MG63 (cell line): ENCODE measurements around the gene SKIDA1. TPM values are rescaled to one million over a fixed set of nuclear protein-coding genes. Genes with fewer than 3 reads are reported as not detected.

Experiments
- DNase-seq: peaks from one replicate; pipeline ENCODE4 v3.0.0-alpha.2; 2020
- H3K27me3 ChIP-seq: fragments of 250-450 bp; sonication (Bioruptor Pico); 2 replicates; pipeline ENCODE4 v1.5.1; 2020; ENCODE audit warnings: mild to moderate bottlenecking, moderate library complexity
- H3K36me3 ChIP-seq: fragments of 250-450 bp; sonication (Bioruptor Pico); 2 replicates; pipeline ENCODE4 v1.5.1; 2020; ENCODE audit warnings: mild to moderate bottlenecking, moderate library complexity
- H3K4me3 ChIP-seq: fragments of 250-450 bp; sonication (Bioruptor Pico); 2 replicates; pipeline ENCODE4 v1.5.1; 2020; ENCODE audit warnings: mild to moderate bottlenecking, moderate library complexity
- H3K9me3 ChIP-seq: fragments of 250-450 bp; sonication (Bioruptor Pico); 2 replicates; pipeline ENCODE4 v1.5.1; 2020; ENCODE audit warnings: mild to moderate bottlenecking, moderate library complexity
- total RNA-seq: library from RNA; depleted of rRNA; stranded (reverse); fragments of >200 nt; shearing (Covaris generic); gene quantifications from 2 replicates; pipeline ENCODE4 v1.2.3, GENCODE V29; 2014; ENCODE audit warnings: low replicate concordance

SKIDA1 gene
- total RNA-seq, 1 experiment from 2014 or later, result 2.0 TPM

DNA sequence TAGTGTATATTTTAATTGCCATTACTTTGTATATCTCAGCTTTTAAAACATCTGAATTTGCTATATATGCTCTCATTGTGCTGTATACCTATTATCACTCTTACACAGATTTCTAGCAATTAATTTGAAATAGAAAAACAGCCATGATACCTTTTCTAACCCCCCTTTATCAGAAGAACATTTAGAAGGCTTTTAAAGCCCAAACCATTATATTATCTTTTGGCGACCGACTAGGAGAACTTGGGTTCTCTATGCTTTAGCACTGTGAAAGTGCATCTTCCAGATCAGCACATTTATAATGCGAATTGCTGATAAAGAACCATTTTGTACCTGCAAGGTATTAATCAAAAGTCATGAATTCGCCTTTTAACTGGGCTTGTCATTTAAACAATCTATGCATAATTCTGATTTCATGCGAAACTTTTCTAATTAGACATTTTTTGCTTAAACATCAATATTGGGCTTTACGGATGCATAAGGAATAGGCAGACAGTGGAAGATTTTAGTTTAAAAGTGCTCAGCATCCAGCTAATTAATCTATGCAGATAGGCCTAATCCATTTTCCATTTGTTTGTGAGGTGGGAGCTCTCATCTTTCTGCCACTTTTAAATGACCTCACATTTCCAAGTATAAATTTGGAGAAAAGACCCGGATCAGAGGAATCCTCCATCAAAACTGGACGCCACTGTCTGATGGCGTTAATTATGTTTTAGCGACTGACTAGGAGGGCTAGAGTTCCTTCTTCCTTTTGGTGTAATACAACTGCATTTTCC lies 7.4 kb upstream of the SKIDA1 start:
- H3K27me3 ChIP-seq, result no peaks in the 10 kb centered on the region
- H3K36me3 ChIP-seq, result peaks cover 25% of the 10 kb centered on the region
- DNase-seq, result no peak
- no peaks in the 10 kb centered on the region for H3K9me3 ChIP-seq
- H3K4me3 ChIP-seq, result peak overlapping the region; percentile 58

DNA sequence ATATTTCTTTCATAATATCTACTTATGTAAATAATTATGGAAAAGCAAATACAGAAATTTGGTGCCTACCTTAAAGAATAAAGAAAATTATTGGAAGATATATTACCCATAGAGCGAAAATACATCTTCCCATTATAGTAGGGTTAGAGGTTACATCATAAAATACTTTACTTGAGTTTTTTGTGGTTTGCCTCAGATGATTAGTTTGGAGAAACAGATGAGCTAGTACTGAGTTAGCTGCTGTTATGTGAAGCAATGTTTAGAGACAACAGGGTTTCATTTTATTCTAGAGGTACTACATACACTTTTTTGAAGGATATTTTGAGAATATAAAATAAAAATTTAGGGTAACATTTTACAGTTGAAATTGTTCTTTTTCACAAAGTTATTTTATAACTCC lies 5.7 kb upstream of the SKIDA1 start:
- DNase-seq, result no peak
- H3K9me3 ChIP-seq, result no peaks in the 10 kb centered on the region
- no peak overlapping the region for H3K4me3 ChIP-seq
- peaks cover 10% of the 10 kb centered on the region for H3K36me3 ChIP-seq
- H3K27me3 ChIP-seq, result no peaks in the 10 kb centered on the region

DNA sequence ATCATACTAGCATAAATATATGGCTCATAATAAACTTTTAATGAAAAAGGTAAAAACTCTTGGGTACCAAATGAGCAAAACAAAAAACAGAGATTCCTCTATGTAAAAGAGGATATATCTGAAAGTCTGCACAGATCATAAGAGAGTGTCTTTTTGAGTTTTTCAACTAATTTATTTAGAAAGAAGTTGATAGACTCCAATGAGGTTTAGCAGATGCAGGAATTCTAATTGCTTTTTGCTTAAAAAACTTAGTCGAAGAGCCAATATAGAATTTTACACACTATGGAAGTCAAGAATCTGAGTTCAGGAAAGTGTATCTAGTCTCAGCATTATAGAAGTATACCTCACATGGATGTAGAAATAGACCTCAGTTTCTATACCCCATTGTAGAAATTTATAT lies 5.2 kb upstream of the SKIDA1 start:
- no peaks in the 10 kb centered on the region for H3K27me3 ChIP-seq
- no peaks in the 10 kb centered on the region for H3K9me3 ChIP-seq
- peaks cover 4% of the 10 kb centered on the region for H3K36me3 ChIP-seq
- DNase-seq, result no peak
- H3K4me3 ChIP-seq, result no peak overlapping the region

DNA sequence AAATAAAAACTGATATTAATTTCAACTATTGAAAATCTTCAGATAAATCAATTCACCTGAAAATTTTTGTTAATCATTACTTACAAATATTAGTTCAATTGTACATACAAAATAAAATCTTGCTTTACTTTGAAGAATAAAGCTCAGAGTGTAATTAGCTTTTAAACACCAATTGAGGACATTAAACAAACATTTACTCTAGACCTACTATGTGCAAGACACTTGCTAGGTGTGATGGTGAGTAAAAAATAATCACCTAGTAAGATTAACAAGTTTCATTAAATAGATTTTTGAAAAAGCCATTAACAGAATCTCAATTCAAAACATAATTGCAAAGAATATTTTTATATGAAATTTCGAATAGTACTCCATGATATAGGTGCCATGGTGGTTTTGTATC lies 4.7 kb upstream of the SKIDA1 start:
- DNase-seq, result no peak
- Histone ChIP-seq H3K36me3 (no peaks in the 10 kb centered on the region; the same call in 1 of the 2 replicates), H3K27me3 (no peaks in the 10 kb centered on the region), H3K4me3 (no peak overlapping the region), H3K9me3 (no peaks in the 10 kb centered on the region)

DNA sequence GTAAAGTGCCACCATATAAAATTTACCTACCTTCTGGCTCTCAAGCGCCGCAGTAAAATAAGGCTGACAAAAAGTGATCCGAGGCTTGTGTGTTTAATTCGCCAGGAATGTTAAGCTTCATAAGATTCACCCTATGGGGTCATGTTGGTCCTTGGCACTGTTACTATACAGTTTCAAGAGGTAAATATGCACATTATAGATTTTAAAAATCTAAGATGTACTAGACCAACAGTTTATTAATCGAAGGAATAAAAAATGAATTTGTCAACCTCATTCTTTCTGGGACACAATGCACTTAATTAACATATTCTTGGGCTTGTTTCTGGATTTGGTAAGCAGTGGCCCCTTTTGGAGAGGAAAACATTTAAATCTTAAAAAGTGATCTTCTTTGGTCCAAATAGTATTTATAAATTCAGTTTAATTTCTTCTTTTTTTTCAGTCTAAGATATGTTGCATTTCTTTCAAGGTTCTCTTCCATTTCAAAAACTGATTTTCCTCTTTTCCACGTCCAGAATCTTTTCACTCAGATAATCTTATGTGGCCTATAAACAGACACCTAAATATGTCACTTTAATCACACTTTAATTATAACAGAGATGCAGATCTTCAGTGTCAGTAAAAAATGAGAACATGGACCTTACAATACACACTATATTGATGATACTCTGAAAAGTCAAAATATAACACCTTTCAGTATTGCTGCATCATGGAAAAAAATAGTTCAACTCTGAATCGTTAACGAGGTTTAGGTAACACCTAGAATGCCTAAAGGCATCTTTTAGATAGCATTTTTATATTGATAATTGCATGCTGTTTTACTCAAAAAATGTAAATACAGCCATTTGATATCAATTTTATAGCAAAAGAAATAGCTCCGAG lies 3.8 kb upstream of the SKIDA1 start:
- Histone ChIP-seq H3K4me3 (peak overlapping the region; percentile 63), H3K9me3 (no peaks in the 10 kb centered on the region), H3K36me3 (no peaks in the 10 kb centered on the region), H3K27me3 (no peaks in the 10 kb centered on the region)
- DNase-seq, result no peak

DNA sequence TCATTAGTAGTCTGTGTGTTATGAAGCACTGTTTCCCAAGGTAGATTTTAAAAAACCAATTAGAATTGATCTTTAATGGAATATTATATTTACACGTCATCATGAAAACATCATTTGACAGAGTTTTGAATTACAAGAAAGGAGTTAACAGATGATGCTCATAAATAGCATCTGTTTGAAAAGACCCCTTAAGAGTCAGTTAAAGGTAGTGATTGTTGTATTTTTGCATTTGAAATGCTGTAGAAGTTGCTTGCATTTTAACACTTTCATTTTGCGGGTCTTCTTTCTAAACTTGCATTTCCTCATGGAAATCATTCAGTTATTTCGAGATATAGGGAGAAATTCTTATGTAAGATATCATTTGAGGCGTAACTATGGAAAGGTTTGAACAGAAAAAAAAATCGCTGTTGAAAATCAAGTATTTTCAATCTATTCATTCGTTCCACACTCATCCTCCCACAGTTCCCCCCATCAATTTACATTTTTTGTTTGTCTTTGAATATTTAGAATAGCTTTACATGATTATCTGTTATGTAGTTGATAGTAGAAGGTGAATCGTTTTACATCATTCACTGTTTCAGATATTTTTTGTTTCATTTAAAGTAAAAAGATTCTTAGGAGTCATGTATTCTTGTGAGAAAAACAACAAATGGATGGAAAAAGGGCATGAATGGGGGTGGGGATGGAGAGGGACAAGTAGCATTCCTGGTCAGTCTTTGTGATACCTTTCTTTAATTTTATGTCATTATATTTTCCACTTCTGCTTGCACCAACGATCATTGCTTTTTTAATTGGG lies 3.0 kb upstream of the SKIDA1 start:
- Histone ChIP-seq H3K27me3 (no peaks in the 10 kb centered on the region), H3K4me3 (peak overlapping the region; percentile 63), H3K9me3 (no peaks in the 10 kb centered on the region), H3K36me3 (no peaks in the 10 kb centered on the region; the same call in 1 of the 2 replicates)
- DNase-seq, result no peak

DNA sequence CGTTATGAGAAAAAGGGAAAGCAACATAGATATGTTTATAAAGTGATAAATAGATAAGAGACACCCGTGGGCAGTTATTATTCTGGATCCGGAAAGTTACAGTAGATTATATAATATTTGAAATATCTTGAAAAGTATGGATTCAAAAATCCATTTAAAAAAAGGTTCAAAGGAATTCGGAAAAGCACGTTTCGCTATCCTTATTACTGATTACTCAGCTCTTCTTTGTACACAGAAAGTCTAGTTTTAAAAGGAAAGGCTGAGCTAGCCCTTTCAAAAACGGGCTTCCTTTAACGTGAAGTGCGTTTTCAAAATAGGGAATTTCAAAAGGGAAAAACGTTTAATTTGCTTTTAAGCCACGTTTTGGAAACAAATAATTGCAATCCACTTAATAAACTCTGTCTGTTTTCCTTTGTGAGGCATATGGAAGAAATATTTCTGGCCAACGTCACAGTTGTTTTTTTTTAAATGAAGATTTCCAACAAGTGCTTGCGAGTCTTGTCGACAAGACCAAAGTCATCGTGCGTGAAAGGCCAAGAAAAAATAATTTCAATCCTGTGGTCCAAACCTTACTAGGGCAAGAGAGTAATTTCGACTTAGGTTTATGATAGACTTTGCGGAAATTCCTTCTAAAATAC lies 2.2 kb upstream of the SKIDA1 start:
- H3K27me3 ChIP-seq, result no peaks in the 10 kb centered on the region
- peak overlapping the region; percentile 63 for H3K4me3 ChIP-seq
- DNase-seq, result no peak
- no peaks in the 10 kb centered on the region; the same call in 1 of the 2 replicates for H3K36me3 ChIP-seq
- H3K9me3 ChIP-seq, result no peaks in the 10 kb centered on the region

DNA sequence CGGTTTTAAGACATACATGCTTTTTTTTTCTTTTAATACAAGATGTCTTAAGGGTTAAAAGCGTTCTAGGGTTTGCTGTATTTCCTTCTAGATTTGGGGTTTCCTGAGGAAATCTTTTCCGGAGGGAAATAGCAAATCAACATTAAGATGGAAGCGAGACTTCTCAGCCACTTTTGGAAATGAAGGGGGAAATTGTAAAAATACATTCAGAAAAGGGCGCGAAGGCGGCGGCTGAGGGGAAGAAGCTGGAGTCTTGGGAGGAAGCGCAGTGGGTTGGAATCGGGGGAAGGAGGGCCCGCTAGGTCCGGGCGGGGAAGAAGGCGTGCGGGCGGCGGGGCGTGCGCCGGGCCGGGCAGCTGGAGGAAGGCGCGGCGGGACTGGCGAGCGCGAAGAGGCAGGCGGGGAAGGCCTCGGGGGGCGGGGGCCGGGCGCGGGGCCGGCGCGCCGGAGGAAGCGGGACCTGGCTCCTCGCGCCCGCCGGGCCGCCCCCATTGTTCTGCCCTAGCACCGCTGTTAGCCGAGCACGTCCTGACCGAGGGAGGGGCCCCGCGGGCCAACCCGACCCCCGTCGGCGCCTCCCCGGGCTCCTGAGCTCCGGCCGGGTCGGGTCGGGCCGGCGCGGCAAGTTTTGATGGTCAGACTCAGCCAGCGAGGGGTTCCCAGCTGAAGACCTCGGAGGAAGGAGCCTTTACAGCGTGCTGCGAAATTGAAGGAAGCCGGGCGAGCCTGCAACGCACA lies 1.5 kb upstream of the SKIDA1 start:
- DNase-seq, result peak; percentile 75
- no peaks in the 10 kb centered on the region; the same call in 1 of the 2 replicates for H3K36me3 ChIP-seq
- no peaks in the 10 kb centered on the region for H3K27me3 ChIP-seq
- no peaks in the 10 kb centered on the region for H3K9me3 ChIP-seq
- H3K4me3 ChIP-seq, result peak overlapping the region; percentile 63

DNA sequence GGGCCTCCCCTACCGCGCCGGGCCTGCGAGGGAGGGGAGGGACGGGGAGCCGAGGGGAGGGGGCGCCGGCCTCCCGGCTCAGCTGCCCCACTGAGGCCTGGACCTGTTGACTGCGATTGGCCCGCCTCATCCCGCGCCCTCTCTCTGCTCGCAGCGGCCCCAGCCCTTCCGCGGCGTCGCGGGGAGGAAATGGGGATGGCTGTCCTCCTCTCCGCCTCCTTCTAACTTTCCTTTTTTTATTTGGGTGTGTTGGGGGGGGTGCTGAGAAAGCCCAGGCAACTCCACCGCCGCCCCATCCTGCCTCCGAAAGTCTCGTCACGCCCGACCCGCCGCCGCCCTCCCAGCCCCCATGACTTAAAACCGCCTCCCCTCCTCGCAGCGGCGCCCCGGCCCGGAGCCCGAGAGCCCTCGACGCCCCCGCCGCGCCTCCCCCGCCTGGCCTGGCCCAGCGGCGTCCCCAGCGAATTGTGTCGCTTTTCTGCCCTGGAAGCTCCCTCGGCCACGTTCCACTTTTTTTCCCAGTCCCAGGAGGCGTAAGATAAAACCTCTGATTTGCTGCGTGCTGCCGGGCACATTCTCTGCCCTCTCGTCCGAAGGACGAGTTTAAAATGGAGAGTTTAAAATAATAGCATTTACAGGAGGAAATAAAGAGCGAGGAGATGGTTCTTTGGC lies 842 bp upstream of the SKIDA1 start:
- Histone ChIP-seq H3K36me3 (no peaks in the 10 kb centered on the region; the same call in 1 of the 2 replicates), H3K4me3 (peak overlapping the region; percentile 63), H3K9me3 (no peaks in the 10 kb centered on the region), H3K27me3 (no peaks in the 10 kb centered on the region)
- DNase-seq, result peak; percentile 93

DNA sequence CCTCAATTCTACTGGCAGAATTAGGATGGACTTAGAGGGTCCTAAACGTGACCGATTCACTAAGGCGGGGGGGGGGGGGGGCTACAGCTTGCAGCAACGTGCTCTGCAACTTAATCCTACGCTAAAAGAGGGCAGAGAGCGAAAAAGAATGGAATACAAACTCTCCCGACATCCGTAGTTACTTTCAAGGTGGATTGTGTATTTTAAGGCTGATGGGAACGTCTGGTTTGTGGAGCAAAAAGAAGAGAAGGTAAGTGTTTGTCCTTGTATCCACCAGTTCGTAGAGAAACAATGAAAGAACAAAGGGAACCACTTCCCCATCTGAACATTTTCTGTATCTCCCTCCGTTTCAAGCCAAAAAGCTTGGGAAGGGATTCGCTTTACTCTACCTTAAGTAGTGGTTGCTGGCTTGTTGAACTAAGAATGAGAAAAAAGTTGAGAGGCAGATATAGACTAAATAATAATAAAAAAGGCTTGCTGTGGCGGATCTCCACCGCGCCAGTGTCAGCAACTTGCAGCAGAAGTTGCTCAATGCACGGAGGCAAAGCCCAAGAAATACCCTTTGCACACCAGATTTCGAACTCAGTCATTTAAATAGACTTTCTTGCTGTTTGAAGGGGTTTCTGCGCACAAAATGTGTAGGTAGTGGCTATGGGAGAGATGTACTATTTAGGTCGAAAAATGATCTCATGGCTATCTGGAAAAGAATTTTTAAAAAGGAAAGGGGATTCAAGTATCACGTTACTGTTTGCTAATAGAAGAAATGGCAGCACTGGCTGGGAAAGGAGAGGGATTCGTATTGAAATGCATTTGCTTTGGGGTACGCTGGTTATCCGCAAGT lies 736 bp downstream of the SKIDA1 start:
- DNase-seq, result no peak
- H3K27me3 ChIP-seq, result no peaks in the 10 kb centered on the region

DNA sequence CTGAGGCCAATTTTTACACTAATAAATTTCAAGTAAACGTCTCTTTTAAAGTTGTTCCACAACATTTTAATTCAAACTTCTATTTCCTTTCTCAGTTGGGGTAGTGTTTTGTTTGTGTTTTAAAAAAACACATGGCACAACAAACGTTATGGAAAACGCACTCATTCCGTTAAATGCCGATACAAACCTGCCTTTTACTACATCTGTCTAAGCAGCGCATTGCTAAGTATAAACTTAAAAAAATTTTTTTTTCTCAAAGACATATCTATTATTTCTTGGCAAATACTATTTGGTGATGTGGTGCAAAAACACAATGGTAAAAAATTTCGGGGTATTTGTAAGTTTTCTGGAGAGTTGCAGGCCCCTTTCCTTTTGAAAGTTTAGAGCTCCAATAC lies 1.4 kb downstream of the SKIDA1 start:
- Histone ChIP-seq H3K36me3 (no peaks in the 10 kb centered on the region; the same call in 1 of the 2 replicates), H3K4me3 (peak overlapping the region; percentile 63), H3K27me3 (no peaks in the 10 kb centered on the region), H3K9me3 (no peaks in the 10 kb centered on the region)
- DNase-seq, result no peak

More for the DNA sequence above, 736 bp downstream of the SKIDA1 start:
- Histone ChIP-seq H3K4me3 (peak overlapping the region; percentile 63), H3K36me3 (no peaks in the 10 kb centered on the region; the same call in 1 of the 2 replicates), H3K9me3 (no peaks in the 10 kb centered on the region)

DNA sequence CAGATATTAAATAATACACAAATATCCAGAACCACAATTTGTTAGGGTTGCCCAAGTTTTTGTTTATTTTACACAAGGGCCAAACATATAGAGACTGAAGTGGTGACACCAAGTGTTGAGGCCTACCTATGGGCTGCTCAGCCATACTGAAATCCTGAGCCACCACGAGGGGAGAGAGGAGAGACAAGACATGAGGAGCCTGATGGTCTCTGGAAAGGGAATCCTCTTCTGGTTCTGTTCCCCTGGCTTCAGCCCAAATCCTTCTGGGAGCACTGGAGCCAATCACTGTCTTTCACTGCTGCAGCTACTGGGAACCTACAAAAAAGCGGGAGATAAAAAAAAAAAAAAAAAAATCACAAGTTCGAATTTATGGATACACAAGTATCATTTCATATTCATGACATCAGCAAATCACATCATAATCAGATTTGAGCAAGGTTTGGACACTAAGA lies 1.9 kb downstream of the SKIDA1 start:
- Histone ChIP-seq H3K4me3 (peak overlapping the region; percentile 63), H3K36me3 (no peaks in the 10 kb centered on the region; the same call in 1 of the 2 replicates), H3K27me3 (no peaks in the 10 kb centered on the region), H3K9me3 (no peaks in the 10 kb centered on the region)
- DNase-seq, result peak; percentile 69

DNA sequence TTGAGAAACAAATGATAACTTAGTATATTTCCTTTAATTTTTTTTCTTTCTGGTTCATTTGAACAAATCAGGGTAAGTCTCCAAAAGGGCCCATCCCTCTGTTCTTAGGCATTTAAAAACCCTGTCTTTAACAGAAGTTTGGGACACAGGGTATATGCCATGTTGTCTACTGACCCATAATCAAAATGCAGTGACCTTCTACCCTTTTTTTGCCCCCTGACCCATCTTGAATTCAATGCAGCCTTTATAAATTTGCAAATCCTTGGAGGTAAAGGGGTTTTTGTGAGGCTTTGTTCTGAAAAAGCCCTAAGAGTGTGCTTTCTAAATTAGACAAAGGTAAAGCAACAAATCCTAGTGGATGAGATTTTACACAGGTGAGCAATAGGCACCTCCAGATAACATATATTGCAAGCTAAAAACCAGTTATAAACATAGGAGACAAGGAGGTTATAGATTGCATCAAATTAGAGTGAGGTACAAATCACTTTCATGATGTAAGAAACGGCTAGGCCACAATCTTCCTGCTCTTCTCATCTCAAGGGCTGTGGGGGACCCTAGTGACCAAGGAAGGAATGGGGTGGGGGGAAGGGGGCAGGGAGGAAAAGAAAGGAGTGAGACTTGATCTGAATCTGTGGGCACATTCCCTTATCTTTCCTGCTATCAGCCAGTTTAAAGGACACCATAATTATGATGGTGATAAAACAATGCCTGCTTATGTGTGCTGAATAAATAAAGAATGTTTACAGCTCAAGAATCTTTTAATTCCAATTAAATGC lies 2.7 kb downstream of the SKIDA1 start:
- H3K27me3 ChIP-seq, result no peaks in the 10 kb centered on the region
- no peaks in the 10 kb centered on the region; the same call in 1 of the 2 replicates for H3K36me3 ChIP-seq
- H3K9me3 ChIP-seq, result no peaks in the 10 kb centered on the region
- no peak overlapping the region for H3K4me3 ChIP-seq
- DNase-seq, result no peak
